GM23338 (cell line): ENCODE data around the gene FAM217A. TPM values are rescaled to one million over a fixed set of nuclear protein-coding genes. Genes with fewer than 3 reads are reported as not detected.

Experiments used
- ATAC-seq: fragments of 200-7000 bp; cut with Tn5 transposase; 3 replicates; pipeline ENCODE4 v1.9.1; 2020
- DNase-seq: peaks from one replicate; pipeline ENCODE4 v3.0.0-alpha.2; 2015; ENCODE audit warnings: low spot score
- H2AFZ ChIP-seq: fragments of 200-600 bp; sonication (generic); 2 replicates; pipeline ENCODE4 v1.8.0; 2016; ENCODE audit warnings: antibody characterized with exemption, mild to moderate bottlenecking, moderate library complexity
- H3F3A ChIP-seq: fragments of 200-600 bp; sonication (generic); replicated peaks from 2 replicates; pipeline ENCODE4 v1.8.0; 2017; ENCODE audit warnings: antibody characterized with exemption, mixed run types, low read depth
- H3K27ac ChIP-seq: fragments of 200-600 bp; sonication (generic); 2 replicates; pipeline ENCODE4 v1.6.1; 2016; ENCODE audit warnings: low read depth
- H3K27me3 ChIP-seq: fragments of 200-600 bp; sonication (generic); 2 replicates; pipeline ENCODE4 v1.8.0; 2016; ENCODE audit warnings: mild to moderate bottlenecking, mixed run types, moderate library complexity; ENCODE audit not compliant: insufficient read depth
- H3K36me3 ChIP-seq: fragments of 200-600 bp; sonication (generic); 2 replicates; pipeline ENCODE4 v1.8.0; 2016; ENCODE audit warnings: mild to moderate bottlenecking; ENCODE audit not compliant: insufficient read depth
- H3K4me1 ChIP-seq: fragments of 200-600 bp; sonication (generic); 2 replicates; pipeline ENCODE4 v1.8.0; 2016; ENCODE audit warnings: mild to moderate bottlenecking, moderate library complexity; ENCODE audit not compliant: insufficient read depth
- H3K4me2 ChIP-seq: fragments of 200-600 bp; sonication (generic); 2 replicates; pipeline ENCODE4 v1.7.1; 2017; ENCODE audit warnings: mixed run types
- H3K4me3 ChIP-seq: fragments of 200-600 bp; sonication (generic); 2 replicates; pipeline ENCODE4 v1.6.1; 2016; ENCODE audit warnings: mixed run types
- H3K79me2 ChIP-seq: fragments of 200-600 bp; sonication (generic); replicated peaks from 2 replicates; pipeline ENCODE4 v1.8.0; 2017; ENCODE audit warnings: mild to moderate bottlenecking; ENCODE audit not compliant: insufficient read depth
- H3K9me2 ChIP-seq: fragments of 200-600 bp; sonication (generic); 2 replicates; pipeline ENCODE4 v1.8.0; 2017; ENCODE audit not compliant: insufficient read depth
- H4K20me1 ChIP-seq: fragments of 200-600 bp; sonication (generic); replicated peaks from 2 replicates; pipeline ENCODE4 v1.8.0; 2017; ENCODE audit warnings: mild to moderate bottlenecking; ENCODE audit not compliant: insufficient read depth
- H3K27ac Mint-ChIP-seq: 2 replicates; pipeline ENCODE4 v1.8.0; 2020; ENCODE audit warnings: inconsistent platforms, mild to moderate bottlenecking, moderate library complexity, mixed read lengths
- H3K27me3 Mint-ChIP-seq: 3 replicates; pipeline ENCODE4 v1.8.0; 2022; ENCODE audit warnings: low read depth, mild to moderate bottlenecking, moderate library complexity, mixed read lengths, inconsistent platforms; ENCODE audit not compliant: insufficient read depth, poor library complexity
- H3K36me3 Mint-ChIP-seq: 3 replicates; pipeline ENCODE4 v1.8.0; 2021; ENCODE audit warnings: low read depth, mild to moderate bottlenecking, inconsistent platforms, moderate library complexity, mixed read lengths
- H3K4me1 Mint-ChIP-seq: 3 replicates; pipeline ENCODE4 v1.8.0; 2020; ENCODE audit warnings: mild to moderate bottlenecking, inconsistent platforms, mixed read lengths
- H3K4me3 Mint-ChIP-seq: 3 replicates; pipeline ENCODE4 v1.8.0; 2021; ENCODE audit warnings: moderate library complexity, mild to moderate bottlenecking, inconsistent platforms, mixed read lengths
- H3K9me3 Mint-ChIP-seq: 3 replicates; pipeline ENCODE4 v1.8.0; 2020; ENCODE audit warnings: moderate library complexity, mild to moderate bottlenecking, inconsistent platforms, mixed read lengths
- EZH2 ChIP-seq: fragments of 200-600 bp; sonication (generic); IDR thresholded peaks from one replicate; pipeline ENCODE4 v1.8.0; 2017; ENCODE audit warnings: antibody characterized with exemption, mild to moderate bottlenecking, low read depth; ENCODE audit not compliant: unreplicated experiment
- JUNB ChIP-seq: IDR thresholded peaks from one replicate; pipeline ENCODE4 v1.6.1; 2016; ENCODE audit warnings: antibody characterized with exemption; ENCODE audit not compliant: unreplicated experiment
- NANOG ChIP-seq: IDR thresholded peaks from 2 replicates; pipeline ENCODE4 v1.6.1; 2016; ENCODE audit warnings: antibody characterized with exemption, borderline replicate concordance
- STAT1 ChIP-seq: IDR thresholded peaks from one replicate; pipeline ENCODE4 v1.6.1; 2016; ENCODE audit warnings: antibody characterized with exemption; ENCODE audit not compliant: unreplicated experiment
- ZNF114 ChIP-seq: fragments of 250-450 bp; sonication (Bioruptor Pico); IDR thresholded peaks from 2 replicates; pipeline ENCODE4 v1.5.0; 2020; ENCODE audit warnings: mild to moderate bottlenecking, moderate library complexity
- polyA plus RNA-seq: library from polyadenylated mRNA; unstranded; fragments of >200 nt; fragmentation: Nextera tagmentation; extraction: Ambion mirVana; gene quantifications from 2 replicates; pipeline ENCODE4 v1.2.1, GENCODE V29; 2016
- total RNA-seq: library from RNA; depleted of rRNA; stranded (reverse); fragments of >200 nt; shearing (Covaris generic); gene quantifications from 2 replicates; pipeline ENCODE4 v1.2.3, GENCODE V29; 2014
- TF ChIP-seq, protein P1 (sequence below): IDR thresholded peaks from one replicate; pipeline ENCODE4 v1.6.1; 2018; ENCODE audit warnings: antibody characterized with exemption; ENCODE audit not compliant: unreplicated experiment
- TF ChIP-seq, protein P2 (sequence below), 2 experiments: fragments of 200-600 bp in 1 of 2; sonication (generic) in 1 of 2; conservative IDR thresholded peaks; 2 replicates each; pipeline versions ENCODE4 v1.5.1 to v1.6.1; 2016 to 2017; ENCODE audit warnings: antibody characterized with exemption in 2 of 2, low read depth in 2 of 2, mild to moderate bottlenecking in 2 of 2, moderate library complexity in 1 of 2

FAM217A gene
- total and polyA plus RNA-seq, 2 experiments from 2014 or later, result not detected

- TF ChIP-seq, protein P1, sequence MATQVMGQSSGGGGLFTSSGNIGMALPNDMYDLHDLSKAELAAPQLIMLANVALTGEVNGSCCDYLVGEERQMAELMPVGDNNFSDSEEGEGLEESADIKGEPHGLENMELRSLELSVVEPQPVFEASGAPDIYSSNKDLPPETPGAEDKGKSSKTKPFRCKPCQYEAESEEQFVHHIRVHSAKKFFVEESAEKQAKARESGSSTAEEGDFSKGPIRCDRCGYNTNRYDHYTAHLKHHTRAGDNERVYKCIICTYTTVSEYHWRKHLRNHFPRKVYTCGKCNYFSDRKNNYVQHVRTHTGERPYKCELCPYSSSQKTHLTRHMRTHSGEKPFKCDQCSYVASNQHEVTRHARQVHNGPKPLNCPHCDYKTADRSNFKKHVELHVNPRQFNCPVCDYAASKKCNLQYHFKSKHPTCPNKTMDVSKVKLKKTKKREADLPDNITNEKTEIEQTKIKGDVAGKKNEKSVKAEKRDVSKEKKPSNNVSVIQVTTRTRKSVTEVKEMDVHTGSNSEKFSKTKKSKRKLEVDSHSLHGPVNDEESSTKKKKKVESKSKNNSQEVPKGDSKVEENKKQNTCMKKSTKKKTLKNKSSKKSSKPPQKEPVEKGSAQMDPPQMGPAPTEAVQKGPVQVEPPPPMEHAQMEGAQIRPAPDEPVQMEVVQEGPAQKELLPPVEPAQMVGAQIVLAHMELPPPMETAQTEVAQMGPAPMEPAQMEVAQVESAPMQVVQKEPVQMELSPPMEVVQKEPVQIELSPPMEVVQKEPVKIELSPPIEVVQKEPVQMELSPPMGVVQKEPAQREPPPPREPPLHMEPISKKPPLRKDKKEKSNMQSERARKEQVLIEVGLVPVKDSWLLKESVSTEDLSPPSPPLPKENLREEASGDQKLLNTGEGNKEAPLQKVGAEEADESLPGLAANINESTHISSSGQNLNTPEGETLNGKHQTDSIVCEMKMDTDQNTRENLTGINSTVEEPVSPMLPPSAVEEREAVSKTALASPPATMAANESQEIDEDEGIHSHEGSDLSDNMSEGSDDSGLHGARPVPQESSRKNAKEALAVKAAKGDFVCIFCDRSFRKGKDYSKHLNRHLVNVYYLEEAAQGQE, result no peak
- TF ChIP-seq JUNB (no peak), ZNF114 (no peak), EZH2 (no peak)
These were observed 37.5 kb downstream of the FAM217A start (continued) for GRCh38 chr6:4041480-4041879.

GRCh38 chr6:4039348-4039747, 39.6 kb downstream of the FAM217A start:
- H3K36me3 ChIP-seq, result peaks cover 77% of the 10 kb centered on the region
- peaks cover 81% of the 10 kb centered on the region for H3K36me3 Mint-ChIP-seq
- no peak for DNase-seq
- no peak overlapping the region for H3K4me3 ChIP-seq
- H3K4me3 Mint-ChIP-seq, result no peak overlapping the region
- H3K27me3 ChIP-seq, result no peaks in the 10 kb centered on the region
- no peak overlapping the region for H2AFZ ChIP-seq
- no peak for TF ChIP-seq JUNB
- no peak for TF ChIP-seq NANOG
- TF ChIP-seq ZNF114, result no peak
- TF ChIP-seq, protein P1, result no peak
- TF ChIP-seq EZH2, result no peak
- no peaks in the 10 kb centered on the region for H3K27me3 Mint-ChIP-seq
- H3K79me2 ChIP-seq, result peaks cover 73% of the 10 kb centered on the region
- H3F3A ChIP-seq, result no peaks in the 10 kb centered on the region
- no peak for ATAC-seq
- no peaks in the 10 kb centered on the region for H3K4me1 Mint-ChIP-seq
- no peaks in the 10 kb centered on the region for H3K9me3 Mint-ChIP-seq
- H3K4me2 ChIP-seq, result no peak overlapping the region
- no peak overlapping the region for H3K27ac ChIP-seq
- peaks cover 33% of the 10 kb centered on the region for H4K20me1 ChIP-seq
- no peak overlapping the region for H3K27ac Mint-ChIP-seq
- H3K9me2 ChIP-seq, result no peaks in the 10 kb centered on the region
- H3K4me1 ChIP-seq, result no peaks in the 10 kb centered on the region

GRCh38 chr6:4036581-4036980, 42.4 kb downstream of the FAM217A start:
- Histone ChIP-seq H3K27me3 (no peaks in the 10 kb centered on the region), H3K9me2 (no peaks in the 10 kb centered on the region), H3F3A (no peaks in the 10 kb centered on the region), H3K4me2 (no peak overlapping the region), H3K4me3 (no peak overlapping the region), H3K27ac (no peak overlapping the region), H4K20me1 (peaks cover 38% of the 10 kb centered on the region), H3K79me2 (peaks cover 94% of the 10 kb centered on the region), H3K36me3 (peaks cover 56% of the 10 kb centered on the region), H2AFZ (no peak overlapping the region), H3K4me1 (no peaks in the 10 kb centered on the region)
- TF ChIP-seq, protein P2, sequence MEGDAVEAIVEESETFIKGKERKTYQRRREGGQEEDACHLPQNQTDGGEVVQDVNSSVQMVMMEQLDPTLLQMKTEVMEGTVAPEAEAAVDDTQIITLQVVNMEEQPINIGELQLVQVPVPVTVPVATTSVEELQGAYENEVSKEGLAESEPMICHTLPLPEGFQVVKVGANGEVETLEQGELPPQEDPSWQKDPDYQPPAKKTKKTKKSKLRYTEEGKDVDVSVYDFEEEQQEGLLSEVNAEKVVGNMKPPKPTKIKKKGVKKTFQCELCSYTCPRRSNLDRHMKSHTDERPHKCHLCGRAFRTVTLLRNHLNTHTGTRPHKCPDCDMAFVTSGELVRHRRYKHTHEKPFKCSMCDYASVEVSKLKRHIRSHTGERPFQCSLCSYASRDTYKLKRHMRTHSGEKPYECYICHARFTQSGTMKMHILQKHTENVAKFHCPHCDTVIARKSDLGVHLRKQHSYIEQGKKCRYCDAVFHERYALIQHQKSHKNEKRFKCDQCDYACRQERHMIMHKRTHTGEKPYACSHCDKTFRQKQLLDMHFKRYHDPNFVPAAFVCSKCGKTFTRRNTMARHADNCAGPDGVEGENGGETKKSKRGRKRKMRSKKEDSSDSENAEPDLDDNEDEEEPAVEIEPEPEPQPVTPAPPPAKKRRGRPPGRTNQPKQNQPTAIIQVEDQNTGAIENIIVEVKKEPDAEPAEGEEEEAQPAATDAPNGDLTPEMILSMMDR (conservative IDR thresholded peaks at IDR 0.05; ENCODE audit: low read depth in 2 of 2), result no peak
- TF ChIP-seq, protein P1, result no peak
- TF ChIP-seq JUNB (no peak), STAT1 (no peak)
- ATAC-seq, result no peak
- no peaks in the 10 kb centered on the region for H3K4me1 Mint-ChIP-seq
- no peaks in the 10 kb centered on the region for H3K9me3 Mint-ChIP-seq
- peaks cover 76% of the 10 kb centered on the region for H3K36me3 Mint-ChIP-seq
- no peak for DNase-seq
- H3K4me3 Mint-ChIP-seq, result no peak overlapping the region
- H3K27ac Mint-ChIP-seq, result no peak overlapping the region
- no peaks in the 10 kb centered on the region for H3K27me3 Mint-ChIP-seq
